NCI-H526 treated with DMSO at 0.1 percent for 48 hours (cell line): ENCODE measurements around the gene CHRNA10.
A peak's percentile ranks its signal among the peaks of the same experiment; 100 is the strongest.

Source experiments
- DNase-seq: peaks from one replicate; lab custom pipeline; 2025; lab: John Stamatoyannopoulos, UW

CHRNA10 gene

GRCh38 chr11:3632070-3632660 is 39.0 kb downstream of the CHRNA10 start:
- no peak for DNase-seq

DNA sequence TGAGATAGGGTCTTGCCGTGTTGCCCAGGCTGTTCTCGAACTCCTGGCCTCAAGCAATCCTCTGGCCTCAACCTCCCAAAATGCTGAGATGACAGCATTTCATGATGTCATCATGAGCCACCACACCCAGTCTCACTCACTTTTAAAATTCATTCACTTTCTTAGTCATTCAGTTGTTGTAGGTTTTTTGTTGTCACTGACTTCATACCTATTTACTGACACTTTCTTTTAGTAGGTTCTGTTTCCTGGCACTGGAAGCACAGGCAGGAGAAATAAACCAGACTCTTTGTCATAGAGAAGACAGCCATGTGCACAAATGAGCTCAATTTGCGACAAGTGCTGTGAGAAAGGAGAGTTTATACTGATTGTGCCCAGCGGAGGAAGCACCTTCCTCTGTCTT is 39.9 kb downstream of the CHRNA10 start:
- DNase-seq: no peak

DNA sequence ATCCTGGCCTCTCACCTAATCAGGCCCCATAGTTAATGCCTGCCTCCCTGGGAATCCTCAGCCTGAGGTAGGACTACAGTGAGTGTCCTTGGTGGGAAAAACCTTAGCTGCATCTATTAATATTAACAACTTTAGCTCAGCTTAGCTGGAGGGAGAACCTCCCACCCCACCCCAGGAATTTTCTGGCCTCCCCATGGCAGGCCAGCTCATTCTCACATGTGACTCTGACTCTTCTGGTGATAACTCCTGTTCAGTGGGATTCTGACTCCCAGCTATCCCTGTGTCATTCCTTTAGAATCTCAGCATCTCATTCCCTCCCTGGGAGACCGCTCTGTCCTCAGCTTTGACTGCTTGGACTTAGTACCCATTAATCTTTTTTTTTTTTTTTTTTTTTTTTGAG is 43.9 kb downstream of the CHRNA10 start:
- DNase-seq: no peak

DNA sequence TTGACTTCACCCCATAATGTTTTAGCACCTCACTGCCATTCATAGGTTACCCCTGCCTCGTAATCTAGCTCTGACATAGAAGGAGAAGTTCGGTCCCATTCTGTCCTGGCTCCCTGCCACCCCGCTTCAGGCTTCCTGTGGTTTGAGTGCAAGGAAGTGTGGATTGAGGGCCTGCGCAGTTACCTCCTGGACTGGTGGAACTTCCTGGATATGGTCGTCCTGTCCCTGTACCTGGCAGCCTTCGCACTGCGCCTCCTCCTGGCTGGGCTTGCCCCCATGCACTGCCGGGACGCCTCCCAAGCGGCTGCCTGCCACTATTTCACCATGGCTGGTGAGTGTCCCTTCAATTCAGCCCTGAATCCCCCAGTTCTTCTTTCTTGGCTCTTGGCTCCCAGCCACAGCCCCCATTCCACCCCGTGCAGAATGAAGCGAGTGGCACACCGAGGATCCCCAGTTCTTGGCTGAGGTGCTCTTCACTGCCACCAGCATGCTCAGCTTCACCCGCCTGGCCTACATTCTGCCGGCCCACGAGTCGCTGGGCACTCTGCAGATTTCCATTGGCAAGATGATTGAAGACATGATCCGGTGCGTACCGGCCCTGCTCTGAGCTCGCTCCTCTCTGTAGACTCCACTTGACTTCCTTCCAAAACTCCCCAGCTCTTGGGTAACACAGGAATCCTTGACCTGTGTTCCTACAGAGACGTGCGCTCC is 44.8 kb downstream of the CHRNA10 start:
- DNase-seq: no peak

GRCh38 chr11:3623767-3624458 is 47.3 kb downstream of the CHRNA10 start:
- peak; percentile 44 for DNase-seq

- no peak for DNase-seq
Observed at GRCh38 chr11:3623121-3623520, 48.1 kb downstream of the CHRNA10 start.

DNA sequence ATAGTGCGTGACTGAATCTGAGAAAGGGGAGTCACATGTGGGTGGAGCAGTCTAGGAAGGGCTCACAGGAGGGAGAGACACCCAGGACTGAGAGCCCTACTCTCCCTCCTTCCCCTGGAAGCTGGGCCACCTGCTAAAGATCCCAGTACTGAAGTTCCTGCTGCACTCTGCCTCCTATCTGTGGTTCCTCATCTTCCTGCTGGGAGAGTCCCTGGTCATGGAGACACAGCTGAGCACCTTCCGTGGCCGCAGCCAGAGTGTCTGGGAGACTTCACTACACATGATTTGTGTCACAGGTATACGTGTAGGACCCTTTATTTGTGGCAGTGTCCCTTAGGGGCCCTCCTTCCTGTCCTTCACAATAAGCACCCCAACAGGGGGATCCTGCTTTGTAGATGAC is 48.7 kb downstream of the CHRNA10 start:
- no peak for DNase-seq

DNA sequence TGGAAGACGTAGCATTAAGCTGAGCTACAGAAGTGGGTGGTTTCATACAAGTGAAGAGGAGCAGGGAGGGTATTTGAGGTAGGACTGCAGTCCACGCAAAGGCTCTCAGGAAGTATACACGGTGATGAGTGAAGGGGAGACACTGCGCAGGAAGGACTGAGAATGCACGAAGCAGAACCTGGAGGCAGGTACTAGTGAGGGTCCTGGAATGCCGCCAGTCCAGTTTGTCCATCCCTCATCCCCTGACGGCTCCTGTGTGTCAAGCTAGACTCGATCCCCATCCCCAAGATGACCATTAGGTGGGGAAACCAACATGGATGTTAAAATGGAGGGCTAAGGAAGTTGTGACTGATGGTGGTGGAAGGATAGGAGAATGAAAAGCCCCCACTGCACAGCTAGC is 53.2 kb downstream of the CHRNA10 start:
- no peak for DNase-seq

DNA sequence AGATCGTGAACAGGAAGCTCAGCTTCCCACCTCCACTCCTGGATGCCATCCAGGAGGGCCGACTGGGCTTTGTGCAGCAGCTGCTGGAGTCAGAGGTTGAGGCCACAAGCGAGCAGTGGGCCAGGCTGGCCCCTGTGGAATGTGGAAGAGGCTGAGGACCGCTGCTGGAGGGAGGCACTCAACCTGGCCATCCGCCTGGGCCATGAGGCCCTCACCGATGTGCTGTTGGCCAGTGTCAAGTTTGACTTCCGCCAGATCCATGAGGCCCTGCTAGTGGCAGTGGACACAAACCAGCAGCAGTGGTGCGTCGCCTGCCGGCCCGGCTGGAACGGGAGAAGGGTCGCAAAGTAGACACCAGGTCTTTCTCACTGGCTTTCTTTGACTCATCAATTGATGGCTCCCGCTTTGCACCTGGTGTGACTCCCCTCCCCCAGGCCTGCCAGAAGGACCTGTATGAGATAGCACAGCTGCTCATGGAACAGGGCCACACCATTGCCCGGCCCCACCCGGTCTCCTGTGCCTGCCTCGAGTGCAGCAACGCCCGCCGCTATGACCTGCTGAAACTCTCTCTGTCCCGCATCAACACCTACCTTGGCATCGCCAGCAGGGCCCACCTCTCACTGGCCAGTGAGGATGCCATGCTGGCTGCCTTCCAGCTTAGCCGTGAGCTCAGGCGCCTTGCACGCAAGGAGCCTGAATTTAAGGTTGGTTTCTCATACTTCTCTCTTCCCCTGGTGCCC is 54.3 kb downstream of the CHRNA10 start:
- DNase-seq: no peak

GRCh38 chr11:3615998-3616397 is 55.2 kb downstream of the CHRNA10 start:
- DNase-seq: no peak
